ENCODE results near the gene ABHD16B.
"Not testable (repeated sequence)": the region's sequence is repeated elsewhere in the genome, so short reads cannot be mapped to it uniquely, and the experiment has no call there.

The ABHD16B gene

DNA sequence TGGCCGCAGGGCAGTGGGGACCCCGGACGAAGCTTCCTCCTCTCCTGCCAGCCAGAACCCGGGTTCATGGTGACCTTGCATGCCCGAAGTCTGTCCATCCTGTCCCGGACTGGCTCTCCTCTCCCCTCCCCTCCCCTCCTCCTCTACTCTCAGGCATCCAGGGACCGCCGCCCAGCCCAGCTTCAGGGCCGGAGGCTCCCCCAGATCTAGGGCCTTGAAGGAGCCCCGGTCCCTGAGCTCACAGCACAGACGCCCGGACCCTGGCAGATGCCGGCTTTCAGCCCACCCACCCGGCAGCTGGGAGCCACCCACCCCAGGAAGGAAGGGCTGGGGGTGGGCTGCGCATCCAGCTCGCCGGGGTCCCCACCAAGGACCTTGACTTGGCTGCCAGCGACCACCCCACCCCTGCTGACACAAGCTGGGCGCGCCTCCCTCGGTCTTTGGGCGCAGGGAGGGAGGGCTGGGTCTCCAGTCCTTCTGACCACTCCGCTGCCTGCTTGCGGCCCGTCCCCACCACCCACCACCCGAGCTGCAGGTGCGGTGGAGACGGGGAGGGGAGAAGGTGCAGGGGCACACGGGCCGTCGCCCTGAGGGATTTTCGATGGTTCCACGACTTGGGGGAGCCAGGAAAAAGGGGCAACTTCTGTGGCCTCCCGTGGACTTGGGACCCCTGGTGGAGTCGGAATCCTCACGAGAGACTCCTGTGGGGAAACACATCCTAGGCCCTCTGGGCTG is 5.8 kb upstream of the ABHD16B start:
- no peak for DNase-seq

- no peak for DNase-seq
These were observed 5.2 kb upstream of the ABHD16B start for GRCh38 chr20:63856098-63856511.

DNA sequence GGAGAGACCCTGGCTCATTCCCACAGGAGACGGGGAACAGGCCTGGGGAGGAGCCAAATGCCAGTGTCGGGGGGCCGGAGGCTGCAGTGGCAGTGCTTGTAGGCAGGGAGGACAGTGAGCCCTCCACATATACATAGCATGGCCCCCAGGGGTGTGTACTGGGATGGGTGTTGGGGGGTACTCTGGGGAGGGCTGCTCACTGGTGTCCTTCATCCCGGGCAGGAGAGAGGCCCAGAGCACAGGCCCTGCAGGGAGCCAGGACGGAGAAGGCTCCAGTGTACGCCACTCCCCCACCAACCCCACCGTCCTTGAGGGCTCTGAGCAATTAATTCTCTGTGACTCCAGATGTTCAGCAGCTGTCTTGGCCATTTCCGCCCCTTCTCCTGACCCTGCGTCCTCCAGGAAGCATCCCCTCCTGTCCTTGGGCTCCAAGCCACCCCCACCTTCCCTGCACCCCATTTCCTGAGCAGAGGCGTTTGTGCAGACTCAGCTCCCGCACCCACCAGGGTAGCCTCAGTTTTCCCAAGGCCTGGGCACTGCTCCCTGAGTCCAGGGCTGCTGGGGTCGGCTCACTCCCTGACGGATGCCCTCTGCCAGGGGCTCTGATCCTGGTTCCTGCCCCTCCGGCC is 3.4 kb upstream of the ABHD16B start:
- peak in 1 of 4 experiments; percentile 49 for DNase-seq

DNA sequence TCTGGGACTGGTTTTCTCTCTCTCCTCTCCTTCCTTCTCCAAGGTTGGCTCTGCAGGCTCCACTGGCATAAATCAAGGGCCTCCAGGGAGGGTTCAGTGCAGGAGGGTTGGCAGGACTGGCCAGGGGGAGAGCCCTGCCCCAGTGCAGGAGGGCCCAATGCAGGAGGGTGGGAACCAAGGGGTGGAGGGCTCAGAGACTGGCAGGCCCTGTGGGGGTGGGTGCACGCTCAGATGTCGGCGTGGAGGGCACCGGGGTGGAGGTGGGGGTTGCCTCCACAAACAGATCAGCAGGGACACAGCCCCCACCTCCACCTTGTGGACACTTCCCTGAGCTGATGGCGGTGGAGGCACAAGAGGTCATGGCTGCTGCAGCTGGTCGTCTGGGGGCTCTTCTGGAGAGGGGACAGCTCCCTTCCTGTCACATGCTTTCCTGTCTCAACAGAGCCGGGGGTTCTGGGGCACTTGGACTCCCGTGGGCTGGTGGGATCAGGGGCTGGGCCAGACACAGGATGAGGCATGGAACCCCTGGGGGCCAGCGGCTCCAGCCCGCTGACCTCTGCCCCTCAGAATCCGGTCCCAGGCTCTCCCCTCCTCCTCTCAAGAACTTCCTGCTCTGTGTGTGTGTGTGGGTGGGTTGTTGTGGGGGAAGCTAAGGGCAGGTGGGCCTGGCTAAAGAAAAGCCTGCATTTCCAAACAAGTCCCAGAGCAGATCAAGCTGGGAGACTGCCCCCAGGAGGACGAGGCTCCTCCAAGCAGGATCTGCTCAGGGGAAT is 2.7 kb upstream of the ABHD16B start:
- peak; percentile 34 to 77 (median 68) for DNase-seq

- DNase-seq: no peak
These were observed 2.1 kb upstream of the ABHD16B start for GRCh38 chr20:63859166-63859699.

GRCh38 chr20:63860325-63861051 is 810 bp upstream of the ABHD16B start:
- peak; percentile 65 to 84 (median 82) for DNase-seq

- DNase-seq: no peak
These were observed 943 bp downstream of the ABHD16B start for GRCh38 chr20:63861981-63862901.

- DNase-seq: no peak
These were observed 1.9 kb downstream of the ABHD16B start for GRCh38 chr20:63863021-63863797.

DNA sequence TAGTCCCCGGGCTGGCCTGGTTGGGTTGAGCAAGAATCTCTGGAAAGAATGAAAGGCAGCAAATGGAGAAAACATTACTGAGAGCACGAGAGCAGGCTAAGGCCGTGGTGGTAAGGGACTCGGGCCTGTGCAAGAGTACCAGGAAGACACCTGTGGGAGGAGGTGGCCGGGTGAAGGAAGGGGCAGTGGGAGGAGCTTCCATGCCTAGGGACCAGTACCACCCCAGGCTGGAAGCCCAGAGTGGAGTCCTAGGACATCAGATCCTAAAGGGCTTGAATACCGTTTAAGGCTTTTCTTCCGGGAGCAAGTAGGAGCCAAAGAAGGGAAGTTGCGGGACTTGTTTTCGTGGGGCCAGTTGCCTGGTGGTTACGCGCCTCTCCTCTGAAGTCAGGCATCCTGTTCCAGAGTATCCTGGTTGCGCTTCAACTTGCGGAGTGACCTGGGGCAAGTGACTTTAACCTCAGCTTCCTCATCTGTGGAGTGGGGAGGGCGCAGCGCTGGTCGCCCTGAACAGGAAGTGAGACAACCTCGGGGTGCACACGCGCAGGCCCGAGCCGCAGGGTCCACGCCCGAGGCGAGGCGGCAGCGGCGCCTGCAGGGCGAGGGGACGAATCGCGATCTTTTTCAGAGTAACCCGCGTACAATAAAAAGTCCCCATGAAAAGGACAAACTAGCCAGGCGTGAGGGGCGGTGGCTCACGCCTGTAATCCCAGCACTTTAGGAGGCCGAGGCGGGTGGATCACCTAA is 2.7 kb downstream of the ABHD16B start:
- DNase-seq: peak; percentile 97 to 99 (median 98)

DNA sequence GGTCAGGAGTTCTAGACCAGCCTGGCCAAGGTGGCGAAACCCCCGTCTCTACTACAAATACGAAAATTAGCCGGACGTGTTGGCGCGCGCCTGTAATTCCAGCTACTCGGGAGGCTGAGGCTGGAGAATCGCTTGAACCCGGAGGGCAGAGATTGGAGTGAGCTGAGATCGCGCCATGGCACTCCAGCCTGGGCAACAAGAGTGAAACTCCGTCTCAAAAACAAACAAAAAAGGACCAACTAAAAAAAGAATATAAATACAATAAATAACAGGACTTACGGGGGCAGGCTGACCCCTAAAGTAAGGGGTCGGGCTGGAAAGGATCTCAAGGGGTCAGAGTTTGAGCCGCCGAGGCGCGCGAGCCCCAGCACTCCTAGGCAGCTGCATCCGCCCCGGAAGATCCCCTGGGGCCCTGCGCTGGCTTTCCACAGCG is 3.3 kb downstream of the ABHD16B start:
- no peak for DNase-seq

DNA sequence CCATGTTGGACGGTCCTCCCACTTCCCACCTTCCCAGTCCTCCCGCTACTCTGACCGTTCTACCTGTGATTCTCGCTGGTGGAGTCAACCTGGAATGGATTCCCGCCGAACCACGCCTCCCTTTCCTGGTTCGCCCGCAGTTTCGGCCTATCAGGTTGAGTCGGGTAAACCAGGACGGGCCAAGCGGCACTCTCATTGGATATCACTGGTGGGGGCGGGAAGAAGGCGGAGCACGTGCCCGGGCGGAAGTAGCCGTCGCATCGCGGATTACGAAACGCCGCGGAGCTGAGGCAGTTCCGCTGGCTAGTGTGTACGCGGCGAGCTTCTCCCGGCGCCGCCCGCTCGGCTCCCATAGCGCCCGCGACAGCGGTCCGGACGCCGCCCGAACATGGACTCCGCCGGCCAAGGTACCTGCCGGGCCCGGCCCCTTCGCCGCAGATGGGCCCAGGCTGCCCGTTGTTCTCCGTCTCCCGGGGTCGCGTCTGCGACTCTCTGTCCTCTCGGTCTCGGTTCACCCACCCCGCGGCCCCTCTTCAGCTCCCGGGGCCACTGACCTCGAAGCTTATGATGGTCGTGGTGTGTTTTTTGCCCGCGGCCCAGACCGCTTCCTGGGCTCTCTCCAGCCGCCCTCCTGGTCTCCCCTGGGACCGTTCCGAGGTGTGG is 3.8 kb downstream of the ABHD16B start, which contains the start of gene TPD52L2:
Gene TPD52L2 (plus strand): TSS at position 293 of the 663 bp plus-strand sequence. CDS start 96 bp downstream, at position 389.
- DNase-seq: peak; percentile 98 to 100 (median 99)

GRCh38 chr20:63867042-63867441 is 5.7 kb downstream of the ABHD16B start:
- not testable (repeated sequence) for DNase-seq

DNA sequence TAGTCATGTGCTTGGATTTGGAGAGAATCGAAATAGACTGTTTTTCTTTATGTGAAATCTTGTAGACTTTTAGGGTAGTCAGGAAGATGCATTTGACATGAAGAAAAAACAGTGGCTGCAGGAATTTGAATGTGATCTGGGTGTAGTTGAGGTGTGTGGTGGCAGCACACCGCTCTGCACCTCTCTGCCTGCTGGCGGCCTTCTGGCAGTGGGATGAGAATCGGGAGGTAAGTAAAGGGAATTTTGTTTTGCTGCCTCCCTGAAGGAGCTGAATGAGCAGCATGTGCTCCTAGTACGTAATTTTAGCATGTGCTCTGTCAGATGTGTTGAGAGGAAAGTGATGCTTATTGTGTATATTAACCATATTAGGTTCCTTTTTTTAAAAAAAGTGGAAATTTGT is 7.0 kb downstream of the ABHD16B start:
- no peak for DNase-seq

DNA sequence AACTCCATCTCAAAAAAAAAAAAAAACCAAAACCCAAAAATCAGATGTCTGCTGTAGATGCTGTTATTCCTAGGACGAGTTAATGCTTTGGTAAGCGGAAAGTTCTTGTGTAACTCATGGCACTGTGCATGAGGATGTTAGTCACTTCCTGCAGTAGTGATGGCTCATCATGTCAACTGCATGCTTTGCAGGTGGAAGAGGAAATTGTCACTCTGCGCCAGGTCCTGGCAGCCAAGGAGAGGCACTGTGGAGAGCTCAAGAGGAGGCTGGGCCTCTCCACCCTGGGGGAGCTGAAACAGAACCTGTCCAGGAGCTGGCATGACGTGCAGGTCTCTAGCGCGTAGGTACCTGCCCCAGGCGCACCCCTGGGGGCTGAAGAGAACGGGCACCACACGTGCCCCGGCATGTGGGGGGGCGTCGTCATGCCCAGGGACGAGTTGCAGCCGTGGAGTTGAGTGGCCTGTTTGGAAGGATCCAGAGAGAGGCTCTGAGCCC is 12.2 kb downstream of the ABHD16B start:
- DNase-seq: peak; percentile 90 to 99 (median 94)

- DNase-seq: peak; percentile 65 to 79 (median 78)
These were observed 12.9 kb downstream of the ABHD16B start for GRCh38 chr20:63874241-63874640.

- no peak for DNase-seq
These were observed 15.3 kb downstream of the ABHD16B start for GRCh38 chr20:63876489-63877036.

- peak in 2 of 4 experiments; percentile 45 for DNase-seq
These were observed 16.6 kb downstream of the ABHD16B start for GRCh38 chr20:63877755-63878470.
